Measurements from ENCODE around the gene CPXM2. TPM values are rescaled to one million over a fixed set of nuclear protein-coding genes. Genes with fewer than 3 reads are reported as not detected.

Gene CPXM2
- total and polyA plus RNA-seq, 2 donors (not counting 1 experiment from before 2014, with no cell fraction given): not detected

GRCh38 chr10:123882177-123882576 lies 9.4 kb downstream of the CPXM2 start:
- no peak overlapping the region for H3K4me3 ChIP-seq (ENCODE audit: control extremely low read depth in 1 of 5, extremely low read depth in 1 of 5, insufficient read depth in 1 of 5, low read depth in 2 of 5, low read length in 4 of 5)
- H3K9me3 ChIP-seq (ENCODE audit: control extremely low read depth in 1 of 3, control insufficient read depth in 2 of 3, insufficient read depth in 1 of 3, low read length in 2 of 3): peaks cover 0 to 2% (median 0%) of the 10 kb centered on the region in 3 donors
- no peaks in the 10 kb centered on the region for H3K4me1 ChIP-seq (ENCODE audit: control insufficient read depth in 2 of 2, insufficient read depth in 2 of 2, low read length in 2 of 2)
- H3K9ac ChIP-seq (ENCODE audit: low read length): no peak overlapping the region
- Mint-ChIP-seq H3K4me1 (no peaks in the 10 kb centered on the region), H3K27me3 (peaks cover 4% of the 10 kb centered on the region), H3K9me3 (ENCODE audit: insufficient read depth) (no peaks in the 10 kb centered on the region), H3K27ac (no peak overlapping the region), H3K4me3 (no peak overlapping the region)
- WGBS (ENCODE audit: insufficient coverage): no CpG with 5 or more reads among the region's 4 CpGs
- ChIA-PET CTCF (no interaction called here), POLR2A (no interaction called here)
- no peaks in the 10 kb centered on the region for H3K79me2 ChIP-seq (ENCODE audit: control insufficient read depth, insufficient read depth, low read length)
- H3K36me3 ChIP-seq (replicated peaks in 1 of 2; ENCODE audit: control extremely low read depth in 1 of 2, control insufficient read depth in 1 of 2, extremely low read depth in 1 of 2, insufficient read depth in 2 of 2, low read length in 1 of 2): no peaks in the 10 kb centered on the region
- DNase-seq: no peak
- H3K4me2 ChIP-seq (replicated peaks; ENCODE audit: low read depth, low read length, poor library complexity, severe bottlenecking): no peak overlapping the region
- H4K20me1 ChIP-seq (ENCODE audit: control insufficient read depth, insufficient read depth, low read length, poor library complexity, severe bottlenecking): no peaks in the 10 kb centered on the region
- intact Hi-C loops (cut with micrococcal nuclease): no loop called here
- H3K27ac ChIP-seq (ENCODE audit: low read length in 2 of 2): no peak overlapping the region
- no peak for TF ChIP-seq CTCF (IDR thresholded peaks at IDR 0.05)
- TF ChIP-seq EZH2 (IDR thresholded peaks at IDR 0.05; ENCODE audit: borderline replicate concordance, insufficient read depth, low read depth, low read length, poor library complexity, severe bottlenecking): no peak
- no peaks in the 10 kb centered on the region for H3K27me3 ChIP-seq (replicated peaks in 1 of 4; ENCODE audit: control extremely low read depth in 1 of 4, control insufficient read depth in 3 of 4, insufficient read depth in 4 of 4, low read length in 3 of 4)
- H2AFZ ChIP-seq (ENCODE audit: insufficient read depth, low read depth, low read length, poor library complexity, severe bottlenecking): no peak overlapping the region
- ATAC-seq (ENCODE audit: low read depth): no peak

GRCh38 chr10:123879606-123880257 lies 11.9 kb downstream of the CPXM2 start:
- ATAC-seq (ENCODE audit: low read depth) (no peak), DNase-seq (no peak)
- no peak overlapping the region for H3K4me3 Mint-ChIP-seq
- H3K4me1 Mint-ChIP-seq: no peaks in the 10 kb centered on the region
- H3K27ac Mint-ChIP-seq: no peak overlapping the region
- no peak overlapping the region for H3K4me3 ChIP-seq (ENCODE audit: control extremely low read depth in 1 of 5, extremely low read depth in 1 of 5, insufficient read depth in 1 of 5, low read depth in 2 of 5, low read length in 4 of 5)
- no peaks in the 10 kb centered on the region for H3K36me3 ChIP-seq (replicated peaks in 1 of 2; ENCODE audit: control extremely low read depth in 1 of 2, control insufficient read depth in 1 of 2, extremely low read depth in 1 of 2, insufficient read depth in 2 of 2, low read length in 1 of 2)
- no peaks in the 10 kb centered on the region for H3K9me3 Mint-ChIP-seq (ENCODE audit: insufficient read depth)
- no peak overlapping the region for H2AFZ ChIP-seq (ENCODE audit: insufficient read depth, low read depth, low read length, poor library complexity, severe bottlenecking)
- no peaks in the 10 kb centered on the region for H3K4me1 ChIP-seq (ENCODE audit: control insufficient read depth in 2 of 2, insufficient read depth in 2 of 2, low read length in 2 of 2)
- no peaks in the 10 kb centered on the region for H3K79me2 ChIP-seq (ENCODE audit: control insufficient read depth, insufficient read depth, low read length)
- CTCF ChIA-PET: no interaction called here
- H3K4me2 ChIP-seq (replicated peaks; ENCODE audit: low read depth, low read length, poor library complexity, severe bottlenecking): no peak overlapping the region
- peaks cover 0 to 2% (median 0%) of the 10 kb centered on the region in 3 donors for H3K9me3 ChIP-seq (ENCODE audit: control extremely low read depth in 1 of 3, control insufficient read depth in 2 of 3, insufficient read depth in 1 of 3, low read length in 2 of 3)
- POLR2A ChIA-PET: no interaction called here
- no peak overlapping the region for H3K9ac ChIP-seq (ENCODE audit: low read length)
- H3K27ac ChIP-seq (ENCODE audit: low read length in 2 of 2): no peak overlapping the region
- no peaks in the 10 kb centered on the region for H3K27me3 ChIP-seq (replicated peaks in 1 of 4; ENCODE audit: control extremely low read depth in 1 of 4, control insufficient read depth in 3 of 4, insufficient read depth in 4 of 4, low read length in 3 of 4)
- H4K20me1 ChIP-seq (ENCODE audit: control insufficient read depth, insufficient read depth, low read length, poor library complexity, severe bottlenecking): no peaks in the 10 kb centered on the region
- peaks cover 2% of the 10 kb centered on the region for H3K27me3 Mint-ChIP-seq
- intact Hi-C loops (cut with micrococcal nuclease): loop anchor here (5.0 kb wide), 1 partner anchor 1143 kb away; no protein-coding TSS in a partner anchor
- no peak for TF ChIP-seq EZH2 (IDR thresholded peaks at IDR 0.05; ENCODE audit: borderline replicate concordance, insufficient read depth, low read depth, low read length, poor library complexity, severe bottlenecking)
- no peak for TF ChIP-seq CTCF (IDR thresholded peaks at IDR 0.05)
- 83% methylated on average over 2 of the region's 10 CpGs for WGBS (ENCODE audit: insufficient coverage)
